ENCODE data around the gene HS3ST1.

GRCh38 chr4:11446155-11446811 lies 17.6 kb upstream of the HS3ST1 start:
- TF ChIP-seq PAX5 (IDR thresholded peaks at IDR 0.05; ENCODE audit: insufficient read depth, low read length, severe bottlenecking) = no peak
- no peak for TF ChIP-seq POU2F2 (IDR thresholded peaks at IDR 0.05; ENCODE audit: low read depth, low read length)
- TF ChIP-seq POLR2A (IDR thresholded peaks at IDR 0.05; ENCODE audit: low read depth, low read length) = no peak
- no peak for TF ChIP-seq POLR2AphosphoS5 (IDR thresholded peaks at IDR 0.05; ENCODE audit: low read depth, low read length)
- TF ChIP-seq TAF1 (IDR thresholded peaks at IDR 0.05; ENCODE audit: low read depth, low read length) = no peak
- TF ChIP-seq SPI1 (IDR thresholded peaks at IDR 0.05; ENCODE audit: low read depth, low read length) = no peak

Measured in GM12891 (cell line).